ENCODE measurements around the gene MBOAT1.

DNA sequence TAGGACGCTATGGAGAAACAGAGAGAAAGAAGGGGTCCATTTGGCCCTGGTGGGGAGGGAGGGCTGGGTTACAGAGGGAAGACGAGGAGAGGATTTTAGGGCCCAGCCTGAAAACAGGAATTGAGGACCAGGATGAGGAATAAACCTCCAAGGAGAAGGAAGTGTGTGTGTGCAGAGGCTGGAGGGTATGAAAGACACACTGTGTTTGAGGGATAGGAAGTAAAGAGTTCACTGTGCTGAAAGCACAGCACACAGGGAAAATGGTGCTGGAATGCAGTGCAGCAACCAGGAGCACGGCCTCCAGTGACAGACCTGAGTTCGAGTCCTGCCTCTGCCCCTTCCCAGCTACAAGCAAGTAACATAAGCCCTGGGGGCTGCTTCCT lies 7.8 kb downstream of the MBOAT1 start:
- TF ChIP-seq, protein P1, sequence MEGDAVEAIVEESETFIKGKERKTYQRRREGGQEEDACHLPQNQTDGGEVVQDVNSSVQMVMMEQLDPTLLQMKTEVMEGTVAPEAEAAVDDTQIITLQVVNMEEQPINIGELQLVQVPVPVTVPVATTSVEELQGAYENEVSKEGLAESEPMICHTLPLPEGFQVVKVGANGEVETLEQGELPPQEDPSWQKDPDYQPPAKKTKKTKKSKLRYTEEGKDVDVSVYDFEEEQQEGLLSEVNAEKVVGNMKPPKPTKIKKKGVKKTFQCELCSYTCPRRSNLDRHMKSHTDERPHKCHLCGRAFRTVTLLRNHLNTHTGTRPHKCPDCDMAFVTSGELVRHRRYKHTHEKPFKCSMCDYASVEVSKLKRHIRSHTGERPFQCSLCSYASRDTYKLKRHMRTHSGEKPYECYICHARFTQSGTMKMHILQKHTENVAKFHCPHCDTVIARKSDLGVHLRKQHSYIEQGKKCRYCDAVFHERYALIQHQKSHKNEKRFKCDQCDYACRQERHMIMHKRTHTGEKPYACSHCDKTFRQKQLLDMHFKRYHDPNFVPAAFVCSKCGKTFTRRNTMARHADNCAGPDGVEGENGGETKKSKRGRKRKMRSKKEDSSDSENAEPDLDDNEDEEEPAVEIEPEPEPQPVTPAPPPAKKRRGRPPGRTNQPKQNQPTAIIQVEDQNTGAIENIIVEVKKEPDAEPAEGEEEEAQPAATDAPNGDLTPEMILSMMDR (IDR thresholded peaks at IDR 0.05 in 8 of 11, conservative IDR thresholded peaks at IDR 0.05 in 3 of 11), result no peak
- no peak for TF ChIP-seq POLR2A (IDR thresholded peaks at IDR 0.05)
- TF ChIP-seq POLR2AphosphoS5 (IDR thresholded peaks at IDR 0.05), result no peak
